A172 (cell line): ENCODE data around the gene MAPK1. TPM values are rescaled to one million over a fixed set of nuclear protein-coding genes. Genes with fewer than 3 reads are reported as not detected.

Source experiments
- total RNA-seq: library from RNA; depleted of rRNA; stranded (reverse); fragments of >200 nt; shearing (Covaris generic); gene quantifications from 2 replicates; pipeline ENCODE4 v1.2.3, GENCODE V29; 2014; rRNA removed

MAPK1 gene
- total RNA-seq, 1 experiment from 2014 or later = 41.2 TPM

Other genes with a start within 250 kb of the MAPK1 start
- gene YDJC, start 237.6 kb downstream of the MAPK1 start, total RNA-seq = 15.1 and 18.2 TPM in 2 replicates
- 0.12 TPM in 1 of 2 replicates, not detected in the other for gene CCDC116, start 234.9 kb downstream of the MAPK1 start, total RNA-seq
- gene SDF2L1, start 225.3 kb downstream of the MAPK1 start, total RNA-seq = 14.7 and 16.6 TPM in 2 replicates
- 9.0 and 13.9 TPM in 2 replicates for gene PPIL2, start 201.6 kb downstream of the MAPK1 start, total RNA-seq
- gene YPEL1, start 131.9 kb downstream of the MAPK1 start, total RNA-seq = 0.67 and 2.7 TPM in 2 replicates
- 37.6 and 43.3 TPM in 2 replicates for gene PPM1F, start 85.2 kb upstream of the MAPK1 start, total RNA-seq
- 18.8 and 20.5 TPM in 2 replicates for gene TOP3B, start 115.1 kb upstream of the MAPK1 start, total RNA-seq